GM12892 (cell line): ENCODE results near the gene SORBS2.

Experiments
- POLR2AphosphoS5 ChIP-seq: IDR thresholded peaks from 2 replicates; pipeline ENCODE4 v1.6.1; 2011; ENCODE audit warnings: low read depth, low read length, control low read depth
- TAF1 ChIP-seq: IDR thresholded peaks from 2 replicates; pipeline ENCODE4 v1.6.1; 2011; ENCODE audit warnings: low read depth, mild to moderate bottlenecking, control low read depth, low read length, borderline replicate concordance

DNA sequence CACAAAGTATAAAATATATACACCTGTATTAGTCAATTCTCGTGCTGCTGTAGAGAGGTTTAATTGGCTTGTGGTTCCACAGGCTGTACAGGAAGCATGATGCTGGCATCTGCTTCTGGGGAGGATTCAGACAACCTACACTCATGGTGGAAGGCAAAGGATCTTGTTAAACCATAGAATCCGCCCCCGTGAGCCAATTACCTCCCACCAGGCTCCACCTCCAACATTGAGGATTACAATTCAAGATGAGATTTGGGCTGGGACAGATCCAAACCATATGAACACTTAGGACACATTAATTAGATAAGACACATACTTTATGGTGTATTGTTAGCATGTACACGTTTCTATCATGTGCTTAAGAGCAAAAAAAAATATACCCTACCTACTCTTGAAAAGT is 22.1 kb upstream of the SORBS2 start:
- TF ChIP-seq TAF1: no peak
- no peak for TF ChIP-seq POLR2AphosphoS5
